GM18499 (cell line): ENCODE data around the gene FAM222A.

Experiments used
- ATAC-seq: cut with Tn5 transposase; IDR thresholded peaks from one replicate; pipeline ENCODE4 v1.9.1; 2021; ENCODE audit warnings: moderate number of reproducible peaks; ENCODE audit not compliant: insufficient read depth, unreplicated experiment

FAM222A gene

DNA sequence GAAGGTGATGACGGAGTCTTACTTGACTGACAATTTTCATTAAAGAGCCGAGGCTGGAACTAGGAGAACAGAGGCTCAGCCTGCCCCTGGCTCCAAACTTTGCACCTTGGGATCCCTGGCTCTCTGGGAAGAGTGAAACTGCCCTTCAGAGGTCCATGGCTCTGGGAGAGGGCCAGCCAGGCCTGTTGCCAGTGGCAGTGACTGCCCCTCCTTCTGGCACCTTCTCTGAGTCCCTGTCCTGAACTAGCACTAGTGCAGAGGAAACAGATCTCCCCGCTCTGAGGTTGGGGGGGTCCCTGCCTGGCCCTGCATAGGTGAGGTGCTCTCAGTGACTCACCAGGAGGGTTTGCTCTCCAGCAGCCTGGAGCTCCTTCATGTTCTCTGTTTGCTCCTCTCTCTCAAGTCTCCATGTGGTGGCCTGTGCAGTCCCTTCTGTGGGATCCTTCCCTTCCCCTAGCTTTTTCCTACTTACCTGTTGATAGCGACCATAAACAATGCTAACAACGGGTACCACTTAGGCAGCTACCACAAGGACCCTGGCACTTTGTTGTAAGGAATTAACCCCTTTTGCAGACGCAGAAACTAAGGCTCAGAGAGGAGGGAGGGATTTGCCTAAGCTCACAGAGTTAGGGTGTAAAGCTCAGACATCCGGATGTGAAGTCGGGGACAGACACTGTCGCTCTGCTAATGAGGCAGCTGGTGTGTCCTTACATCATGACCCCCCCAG, 22.4 kb downstream of the FAM222A start:
- no peak for ATAC-seq

GRCh38 chr12:109736552-109737108, 23.0 kb downstream of the FAM222A start:
- ATAC-seq: no peak

- ATAC-seq: no peak
These were observed 23.5 kb downstream of the FAM222A start for GRCh38 chr12:109737126-109737525.

DNA sequence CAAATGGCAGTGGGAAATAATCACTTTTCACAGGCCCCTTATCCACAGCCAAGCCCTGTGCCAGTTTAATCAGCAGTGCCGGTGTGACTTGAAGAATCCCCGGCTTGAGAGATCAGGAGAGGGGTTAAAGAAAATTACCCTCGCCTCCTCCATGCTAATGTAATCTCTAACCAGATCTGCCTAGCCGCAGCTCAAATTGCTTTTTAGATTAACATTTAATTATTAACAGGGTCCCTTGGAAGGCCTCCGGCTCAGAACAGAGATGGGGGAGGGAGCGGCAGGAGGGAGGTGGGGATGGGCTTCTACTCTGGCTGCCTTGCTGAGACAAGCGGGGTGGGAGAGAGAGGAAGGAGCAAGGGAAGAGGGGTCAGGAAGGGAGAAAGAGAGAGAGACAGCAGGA, 24.0 kb downstream of the FAM222A start:
- ATAC-seq: no peak

DNA sequence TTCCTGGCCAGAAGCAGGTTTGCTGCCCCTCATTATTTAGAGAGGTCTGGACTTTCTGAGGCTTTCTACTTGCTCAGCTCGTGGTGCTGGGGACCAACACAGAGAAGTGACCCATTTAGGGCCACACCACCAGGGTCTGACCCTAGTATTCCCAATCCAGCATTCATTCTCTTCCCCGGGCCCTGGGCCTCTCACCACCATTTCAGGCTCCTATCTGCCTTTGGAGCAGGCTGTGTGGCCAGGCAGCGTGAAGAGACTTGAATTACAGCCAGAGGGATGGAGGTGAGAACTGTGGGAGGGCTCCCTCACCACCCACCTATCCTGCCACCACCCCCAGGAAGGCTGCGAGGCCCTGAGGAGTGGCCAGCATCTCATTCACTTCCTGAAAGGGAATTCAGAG, 24.6 kb downstream of the FAM222A start:
- ATAC-seq: no peak

- no peak for ATAC-seq
These were observed 25.4 kb downstream of the FAM222A start for GRCh38 chr12:109738878-109739665.

- no peak for ATAC-seq
These were observed 26.4 kb downstream of the FAM222A start for GRCh38 chr12:109739747-109740693.

- no peak for ATAC-seq
These were observed 27.1 kb downstream of the FAM222A start for GRCh38 chr12:109740694-109741245.

- no peak for ATAC-seq
These were observed 27.8 kb downstream of the FAM222A start for GRCh38 chr12:109741286-109741969.

DNA sequence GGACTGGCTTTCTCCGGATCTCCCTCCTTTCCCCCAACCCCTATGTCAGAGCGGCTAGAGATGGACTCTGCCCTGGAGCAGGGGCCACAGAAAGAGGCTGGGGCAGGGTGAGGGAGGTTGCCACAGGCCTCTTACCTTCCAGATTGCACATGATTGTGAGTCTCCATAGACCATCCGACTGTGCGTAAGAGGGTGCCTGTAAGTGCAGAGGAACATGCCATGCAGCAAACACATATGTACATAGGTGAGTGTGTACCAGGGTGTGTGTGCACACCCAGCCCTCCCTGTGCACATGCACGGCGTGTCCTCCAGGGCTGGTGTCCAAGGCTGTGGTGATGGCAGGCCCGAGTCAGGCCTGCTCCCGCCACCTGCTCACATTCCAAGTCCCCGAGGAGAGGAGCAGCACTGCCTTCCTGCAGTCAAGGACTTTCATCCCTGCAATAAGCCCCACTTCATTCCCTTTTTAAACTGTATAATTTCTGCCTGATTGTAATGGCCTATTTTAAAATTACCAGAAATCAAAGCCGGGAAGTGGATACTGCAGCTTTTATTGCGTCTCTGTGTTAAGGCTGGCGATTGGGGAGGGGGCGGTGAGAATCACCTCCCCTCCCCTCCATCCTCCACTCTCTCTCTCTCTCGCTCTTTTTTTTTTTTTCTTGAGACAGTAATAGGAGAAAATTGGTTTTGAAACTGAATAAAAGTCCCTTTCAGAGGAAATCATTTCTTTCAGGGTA, 28.5 kb downstream of the FAM222A start:
- ATAC-seq: no peak

DNA sequence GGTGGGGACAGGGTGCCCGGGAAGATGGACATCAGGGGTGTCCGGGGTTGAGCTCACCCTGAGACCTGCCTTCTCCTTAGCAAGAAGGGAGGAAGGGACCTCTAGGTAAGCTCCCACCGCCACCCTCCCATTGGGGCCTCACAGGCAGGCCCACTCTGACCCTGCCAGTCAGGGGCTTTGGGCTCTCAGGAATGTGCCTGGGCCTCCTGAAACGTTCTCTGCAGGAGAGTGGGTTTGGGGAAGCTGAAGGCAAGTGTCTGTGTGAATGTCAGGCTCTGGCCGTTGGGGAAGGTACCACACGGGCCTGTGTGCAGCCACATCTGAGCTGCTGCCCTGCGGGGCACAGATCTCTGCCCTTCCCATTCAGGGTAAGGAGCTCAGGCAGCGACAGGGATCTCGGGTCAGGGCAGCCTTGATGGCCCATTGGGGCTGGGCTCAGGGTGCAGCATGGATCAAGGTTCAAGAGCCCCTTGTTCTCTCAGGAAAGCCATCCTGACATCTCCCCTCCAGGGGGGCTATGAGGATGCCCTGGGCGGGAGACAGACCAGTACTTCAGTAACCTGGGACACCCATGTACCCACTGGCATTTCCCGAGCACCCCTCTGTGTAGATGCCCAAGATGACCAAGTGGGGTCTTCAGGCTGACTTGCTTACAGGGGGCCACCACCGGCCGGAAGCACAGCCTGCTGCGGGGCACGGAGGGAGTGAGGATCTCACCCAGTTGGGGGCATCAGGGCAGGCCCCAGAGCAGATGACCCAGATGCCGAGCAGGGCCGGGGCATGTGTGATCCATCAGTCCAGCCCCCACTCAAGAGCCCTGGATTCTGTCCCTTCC, 29.7 kb downstream of the FAM222A start:
- no peak for ATAC-seq

DNA sequence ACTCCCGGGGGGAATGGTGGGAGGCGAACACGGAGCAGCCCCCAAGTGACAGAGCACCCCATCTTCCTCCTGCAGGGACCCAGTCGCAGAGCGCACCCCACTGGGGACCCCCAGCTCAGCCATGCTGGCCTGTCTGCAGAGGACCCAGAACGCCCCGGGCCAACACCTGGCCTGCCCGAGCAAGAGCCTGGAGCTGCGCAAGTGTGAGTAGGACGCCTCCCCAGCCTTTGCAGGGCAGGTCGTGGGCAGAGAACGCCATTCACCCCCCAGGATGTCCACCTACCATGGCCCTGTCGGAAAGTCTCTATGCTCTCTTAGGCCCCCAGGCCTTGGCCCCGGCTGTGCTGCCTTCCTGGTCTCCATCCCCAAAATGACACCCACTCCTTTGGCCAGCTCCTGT, 30.4 kb downstream of the FAM222A start:
- no peak for ATAC-seq

GRCh38 chr12:109744986-109745942, 31.6 kb downstream of the FAM222A start:
- ATAC-seq: no peak

- no peak for ATAC-seq
These were observed 38.8 kb downstream of the FAM222A start for GRCh38 chr12:109752117-109753053.

GRCh38 chr12:109753054-109753401, 39.4 kb downstream of the FAM222A start:
- no peak for ATAC-seq

GRCh38 chr12:109753959-109754358, 40.3 kb downstream of the FAM222A start:
- ATAC-seq: no peak
